Measurements from ENCODE around the gene EPHA7. TPM values are rescaled to one million over a fixed set of nuclear protein-coding genes. Genes with fewer than 3 reads are reported as not detected.

EPHA7 gene
- total RNA-seq, 1 donor from 2014 or later, result 0.12 TPM

DNA sequence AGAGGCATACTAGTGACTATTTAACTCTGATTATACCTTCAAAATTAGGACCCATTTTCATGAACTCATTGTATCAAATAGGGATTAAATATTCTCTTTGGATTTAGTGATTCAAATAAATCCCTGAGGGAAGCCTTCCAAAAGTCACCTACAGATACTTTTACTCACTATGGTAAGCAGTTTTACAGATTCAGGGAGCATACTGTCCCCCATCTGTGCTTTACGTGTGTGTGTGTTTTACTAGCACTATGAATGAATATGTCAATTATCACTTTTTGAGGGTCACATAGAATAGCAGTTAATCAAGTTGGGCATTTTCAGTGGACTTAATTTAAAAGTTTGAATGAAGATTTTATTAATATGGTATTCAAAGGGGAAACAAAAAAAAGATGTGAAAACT is 96.7 kb downstream of the EPHA7 start:
- ATAC-seq, result no peak

- no peak for ATAC-seq
Measured at GRCh38 chr6:93319304-93319703, 100.1 kb downstream of the EPHA7 start.

- ATAC-seq, result no peak
Measured at GRCh38 chr6:93318121-93318520, 101.2 kb downstream of the EPHA7 start.

DNA sequence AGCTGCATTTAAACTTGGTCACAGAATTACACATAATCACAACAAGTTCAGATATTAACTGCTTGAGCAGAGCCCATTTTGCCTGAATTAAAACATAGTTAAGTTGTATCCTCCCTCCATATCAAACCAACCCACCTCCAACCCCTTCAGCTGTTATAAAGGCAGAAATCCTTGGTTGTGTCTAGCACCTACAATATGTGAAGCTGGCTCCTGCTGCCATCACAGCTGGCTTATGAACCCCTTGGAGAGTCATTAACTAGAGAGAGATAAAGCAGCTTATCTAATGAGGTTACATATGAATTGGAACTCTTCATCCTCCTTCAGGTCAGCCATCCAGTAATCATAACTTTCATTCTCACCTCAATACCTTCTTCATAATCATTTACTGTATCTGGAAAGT is 101.8 kb downstream of the EPHA7 start:
- ATAC-seq, result no peak

DNA sequence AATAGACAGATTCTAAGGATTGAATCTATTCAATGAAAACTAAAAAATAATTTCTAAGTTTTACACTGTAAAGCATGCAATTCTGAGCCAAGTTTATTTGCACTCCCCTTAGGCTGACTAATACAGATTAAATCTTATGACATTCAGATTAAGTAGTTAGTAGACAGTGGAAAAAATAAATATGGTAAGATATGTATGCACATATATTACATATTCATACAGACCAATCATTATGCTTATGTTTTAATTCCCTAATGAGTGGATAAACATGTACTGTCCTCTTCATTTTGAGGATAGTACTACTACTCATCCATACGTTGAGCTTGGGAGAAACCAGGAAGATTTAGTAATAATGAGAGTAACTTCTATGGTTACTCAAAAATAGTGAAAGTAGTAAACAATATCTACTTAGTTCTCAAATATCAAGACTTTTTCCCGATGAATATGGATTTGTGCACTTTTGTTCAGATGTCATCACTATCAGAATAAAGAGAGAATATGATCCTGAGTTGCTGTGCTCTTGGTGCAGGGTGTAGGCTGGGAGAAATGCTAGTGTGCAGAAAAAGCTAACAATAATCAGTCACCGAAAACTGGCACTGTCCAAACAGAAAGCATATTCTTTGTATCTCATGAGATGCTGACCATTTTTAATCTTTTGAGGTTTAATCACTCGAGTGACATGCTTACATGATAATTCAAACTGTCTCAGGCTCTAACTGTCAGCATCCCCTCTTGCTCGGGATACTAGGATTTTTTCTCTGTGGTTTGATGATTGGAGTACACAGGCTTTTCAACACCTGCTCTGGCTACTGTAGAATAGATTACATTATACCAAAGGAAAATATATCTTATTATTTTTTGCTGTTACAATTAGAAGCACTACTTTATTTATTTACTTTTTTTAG is 111.6 kb downstream of the EPHA7 start:
- ATAC-seq, result no peak

- no peak for ATAC-seq
Measured at GRCh38 chr6:93305088-93305487, 114.3 kb downstream of the EPHA7 start.

DNA sequence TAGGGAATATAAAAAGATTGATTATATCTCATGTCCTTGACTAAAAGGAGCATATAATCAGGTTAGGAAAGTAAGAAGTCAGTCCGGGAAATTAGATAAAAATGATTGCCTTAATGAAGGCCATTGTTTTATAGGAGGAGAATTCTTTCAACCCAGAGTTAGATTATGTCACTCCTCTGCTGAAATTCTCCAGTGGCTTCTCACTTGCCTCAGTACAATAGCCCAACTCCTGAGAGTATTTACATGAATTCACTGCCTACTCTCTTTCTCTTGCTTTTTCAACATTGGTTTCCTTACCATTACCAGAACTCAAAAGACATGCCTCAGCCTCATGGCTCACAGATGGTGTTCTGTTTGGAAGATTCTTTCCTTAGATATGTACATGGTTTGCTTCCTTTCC is 114.9 kb downstream of the EPHA7 start:
- ATAC-seq, result no peak

- ATAC-seq, result no peak
Measured at GRCh38 chr6:93300661-93301060, 118.7 kb downstream of the EPHA7 start.

DNA sequence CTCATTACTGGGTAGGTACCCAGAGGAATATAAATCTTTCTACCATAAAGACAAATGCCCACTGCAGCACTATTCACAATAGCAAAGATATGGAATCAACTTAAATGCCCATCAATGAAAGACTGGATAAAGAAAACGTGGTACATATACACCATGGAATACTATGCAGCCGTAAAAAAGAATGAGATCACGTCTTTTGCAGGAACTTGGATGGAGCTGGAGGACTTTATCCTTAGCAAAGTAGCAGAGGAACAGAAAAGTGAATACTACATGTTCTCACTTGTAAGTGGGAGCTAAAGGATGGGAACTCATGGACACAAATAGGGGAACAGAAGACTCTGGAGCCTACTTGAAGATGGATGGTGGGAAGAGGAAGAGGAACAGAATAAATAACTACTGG is 119.7 kb downstream of the EPHA7 start:
- ATAC-seq, result no peak

- ATAC-seq, result no peak
Measured at GRCh38 chr6:93295631-93296030, 123.7 kb downstream of the EPHA7 start.

DNA sequence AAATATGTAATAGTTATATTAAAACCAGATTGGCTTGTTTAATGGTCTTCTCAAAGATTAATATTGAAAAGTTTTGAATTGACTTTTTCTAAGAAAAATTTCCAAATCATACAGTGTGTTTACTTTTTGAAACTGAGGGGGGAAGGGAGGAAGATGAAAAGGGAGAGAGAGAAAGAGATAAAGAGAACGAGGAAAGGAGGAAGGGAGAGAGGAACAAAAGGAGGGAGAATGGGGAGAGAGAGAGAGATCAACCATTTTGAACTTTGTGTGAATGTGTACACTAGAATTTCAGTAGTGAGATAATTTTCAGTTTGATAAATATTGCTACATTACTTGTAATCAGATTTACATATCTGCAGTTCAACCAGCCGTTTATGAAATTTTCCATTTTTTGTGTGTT is 124.5 kb downstream of the EPHA7 start:
- ATAC-seq, result no peak

DNA sequence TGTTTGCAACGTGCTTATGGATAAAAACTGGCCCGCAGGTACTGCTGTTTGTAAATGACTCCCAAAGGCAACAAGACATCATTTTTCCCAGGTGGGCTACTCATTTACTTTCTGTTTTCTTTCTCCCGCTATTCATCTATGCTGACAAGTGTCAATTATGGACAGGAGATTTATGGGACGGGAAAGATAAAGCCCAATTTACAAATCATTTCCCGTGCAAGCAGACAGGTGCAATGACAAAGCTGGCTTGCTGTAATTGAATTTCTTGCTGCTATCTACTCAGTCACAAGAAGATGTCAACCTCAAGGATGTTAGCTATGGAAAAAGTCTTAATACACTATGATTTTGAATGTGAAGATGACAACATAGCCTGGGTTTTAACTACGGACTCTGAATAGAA is 125.5 kb downstream of the EPHA7 start:
- ATAC-seq, result no peak

DNA sequence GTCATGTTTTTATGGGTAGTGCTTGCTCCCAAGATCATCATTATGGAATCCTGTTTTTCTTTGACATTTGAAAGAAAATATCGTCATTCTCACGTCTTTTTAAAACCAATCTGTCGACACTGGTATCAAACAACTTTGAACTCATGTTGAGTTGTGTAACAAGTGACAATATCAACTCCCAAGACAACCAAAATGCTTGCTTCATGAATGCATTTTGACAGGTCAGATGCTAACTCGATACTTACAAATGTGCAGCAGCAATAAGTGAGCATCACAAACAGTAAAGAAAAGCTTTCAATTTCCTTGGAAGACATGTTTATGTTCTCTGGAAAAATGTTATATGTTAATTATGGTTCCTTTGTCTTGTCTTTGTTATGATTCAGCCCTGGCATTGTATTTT is 125.9 kb downstream of the EPHA7 start:
- no peak for ATAC-seq

- ATAC-seq, result no peak
Measured at GRCh38 chr6:93282521-93283031, 136.8 kb downstream of the EPHA7 start.

DNA sequence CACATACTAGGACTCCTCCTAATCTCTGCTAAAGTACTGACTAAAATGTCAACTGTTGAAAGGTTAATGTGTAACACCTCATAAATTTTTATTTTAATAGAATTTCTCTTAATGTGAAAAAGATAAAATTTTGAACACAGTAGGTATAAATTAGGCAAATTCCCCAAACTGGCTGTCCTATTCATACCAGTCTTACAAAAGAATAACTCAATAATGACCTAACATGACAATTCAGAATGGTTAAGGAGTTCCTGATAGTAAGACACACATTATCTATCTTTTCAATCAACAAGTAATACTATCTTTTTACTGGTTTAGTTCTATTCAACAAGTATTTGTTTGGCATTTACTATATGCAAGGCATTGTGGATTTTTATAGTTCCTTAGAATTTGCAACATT is 141.1 kb downstream of the EPHA7 start:
- ATAC-seq, result no peak

DNA sequence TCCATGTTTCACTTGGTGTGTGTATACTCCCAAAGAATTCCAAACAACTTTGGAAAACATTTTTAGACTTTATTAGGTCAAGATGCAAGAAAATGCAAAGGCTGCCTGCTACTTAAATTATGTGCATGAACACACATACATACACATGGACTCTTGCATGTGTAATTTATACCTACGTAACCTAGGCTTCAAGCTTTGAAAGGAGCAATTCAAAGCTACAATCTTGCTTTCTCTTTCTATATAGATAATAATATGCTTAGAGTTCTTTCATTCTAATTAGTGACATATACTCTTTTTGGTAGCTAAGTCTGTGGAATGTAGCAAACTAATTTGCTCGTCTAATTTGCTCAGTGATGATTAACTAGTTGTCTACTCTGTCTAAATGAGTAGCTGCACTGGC is 146.5 kb downstream of the EPHA7 start:
- no peak for ATAC-seq

DNA sequence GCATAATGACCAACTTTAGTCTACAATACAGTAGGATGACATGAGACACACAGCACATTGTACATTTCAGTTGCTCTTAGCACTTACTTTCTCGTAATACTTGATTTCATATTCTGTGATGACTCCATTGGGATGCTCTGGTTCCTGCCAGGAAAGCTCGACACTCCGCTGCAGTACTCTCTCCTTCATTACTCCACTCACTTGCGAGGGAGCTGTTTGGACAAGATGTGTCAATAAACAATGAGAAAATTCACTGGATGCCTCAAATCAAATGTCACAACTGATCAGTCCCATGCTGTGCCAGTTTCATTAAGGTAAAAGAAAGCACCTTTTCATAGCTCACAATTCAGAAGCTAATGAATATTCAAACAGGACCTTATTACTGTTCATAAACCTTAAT is 147.1 kb downstream of the EPHA7 start:
- ATAC-seq, result no peak

DNA sequence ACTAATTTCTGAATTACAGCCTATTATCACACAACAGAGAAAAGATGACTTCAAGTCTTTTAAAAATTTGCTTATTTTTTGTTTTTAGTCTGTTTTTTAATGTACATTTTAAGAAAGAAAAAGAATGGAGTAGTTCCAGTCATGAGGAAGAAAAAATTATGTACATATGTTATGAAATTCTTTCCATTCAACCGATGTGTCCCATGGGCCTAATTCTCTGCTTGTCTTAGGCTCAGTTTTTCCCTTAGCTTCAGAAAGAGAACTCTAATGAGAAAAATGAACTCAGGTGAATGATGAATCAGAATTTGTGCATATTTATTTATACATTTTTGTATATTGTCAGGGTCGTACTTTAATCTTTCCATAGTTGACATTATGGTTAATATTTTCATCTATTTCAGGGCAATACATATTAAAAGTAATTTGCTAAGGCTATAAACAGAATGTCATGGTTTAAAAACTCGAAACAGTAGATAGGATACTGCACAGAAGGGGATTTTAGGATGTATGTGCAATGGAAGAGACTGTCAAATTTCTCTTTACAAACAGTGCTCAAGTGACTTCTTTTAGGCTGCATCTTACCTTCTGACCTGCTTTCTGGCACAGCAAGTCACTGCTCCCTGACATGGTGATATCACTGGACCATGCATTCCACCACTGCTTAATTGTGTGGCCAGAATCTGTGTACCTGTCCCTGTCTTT is 153.1 kb downstream of the EPHA7 start:
- ATAC-seq, result no peak

DNA sequence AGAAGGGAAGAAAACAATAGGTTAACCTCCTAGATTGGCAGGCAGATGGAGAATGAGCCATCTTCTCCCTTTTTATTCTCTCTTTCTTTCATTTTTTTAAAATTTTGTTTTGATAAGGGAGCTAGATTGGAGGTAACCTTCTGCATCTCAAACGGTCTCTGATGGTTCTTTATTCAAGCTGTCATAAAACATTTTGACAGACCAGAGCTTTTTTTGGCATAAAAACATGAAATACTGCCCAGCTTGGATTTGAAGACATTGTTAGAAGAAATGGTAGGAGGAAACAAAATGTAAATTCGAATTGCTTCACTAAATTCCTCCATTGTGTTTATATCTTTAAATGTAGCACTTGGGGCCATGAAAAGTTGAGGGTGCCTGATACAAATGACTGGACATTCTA is 158.5 kb downstream of the EPHA7 start:
- no peak for ATAC-seq

- ATAC-seq, result no peak
Measured at GRCh38 chr6:93259332-93259731, 160.0 kb downstream of the EPHA7 start.

GRCh38 chr6:93252930-93253329 is 166.4 kb downstream of the EPHA7 start:
- ATAC-seq, result no peak

DNA sequence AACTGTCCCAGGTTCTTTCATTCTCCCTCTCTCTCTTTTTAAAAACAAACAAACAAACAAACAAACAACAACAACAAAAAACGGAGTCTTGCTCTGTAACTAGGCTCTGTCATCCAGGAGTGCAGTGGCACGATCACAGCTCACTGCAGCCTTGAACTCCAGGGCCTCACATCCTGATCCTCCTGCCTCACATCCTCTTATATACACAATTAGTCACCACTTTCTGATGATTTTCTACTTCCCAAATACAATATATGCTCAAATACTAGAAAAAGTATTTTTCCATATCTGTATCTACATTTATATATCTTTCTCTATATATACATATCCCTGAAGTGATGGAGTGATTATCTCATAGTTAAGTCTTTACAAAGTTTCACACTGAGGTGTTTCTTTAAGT is 170.7 kb downstream of the EPHA7 start:
- ATAC-seq, result no peak

GRCh38 chr6:93243231-93243778 is 176.1 kb downstream of the EPHA7 start:
- no peak for ATAC-seq

DNA sequence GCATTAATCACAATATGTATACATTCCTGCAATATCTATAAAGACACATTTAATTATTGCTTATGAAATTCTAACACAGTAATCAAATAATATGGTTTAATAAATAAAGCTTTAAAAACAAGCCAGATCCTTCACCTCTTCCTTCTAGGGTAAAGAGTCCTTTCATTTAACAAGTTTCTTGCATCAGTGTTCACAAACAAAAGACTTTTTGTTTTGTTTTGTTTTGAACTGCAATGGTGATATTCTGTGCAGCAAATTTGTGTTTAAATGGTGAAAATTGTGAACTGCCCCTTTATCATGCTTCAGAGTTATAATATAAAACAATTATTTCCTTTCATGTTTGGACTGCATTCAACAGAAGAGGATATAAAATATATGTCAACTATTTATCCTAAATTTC is 177.3 kb downstream of the EPHA7 start:
- ATAC-seq, result no peak

All from esophagus mucosa (tissue), 1 donor.